Measurements from ENCODE around the gene DNAAF9.
"Not testable (repeated sequence)": the region's sequence is repeated elsewhere in the genome, so short reads cannot be mapped to it uniquely, and the experiment has no call there.

DNAAF9 gene

GRCh38 chr20:3432844-3433243, 25.4 kb upstream of the DNAAF9 start:
- Histone ChIP-seq H3K27me3 (ENCODE audit: insufficient read depth, low read depth, severe bottlenecking) (no peaks in the 10 kb centered on the region), H3K9me3 (ENCODE audit: severe bottlenecking) (no peaks in the 10 kb centered on the region), H3K4me3 (ENCODE audit: low read depth, low read length) (no peak overlapping the region), H3K36me3 (no peaks in the 10 kb centered on the region), H3K27ac (no peak overlapping the region)
- no peak for DNase-seq
- TF ChIP-seq CTCF (IDR thresholded peaks at IDR 0.05; ENCODE audit: low read depth, low read length): no peak

GRCh38 chr20:3431109-3431508, 23.6 kb upstream of the DNAAF9 start:
- no peak for DNase-seq
- TF ChIP-seq CTCF (IDR thresholded peaks at IDR 0.05; ENCODE audit: low read depth, low read length): no peak
- Histone ChIP-seq H3K27me3 (ENCODE audit: insufficient read depth, low read depth, severe bottlenecking) (no peaks in the 10 kb centered on the region), H3K27ac (no peak overlapping the region), H3K4me3 (ENCODE audit: low read depth, low read length) (no peak overlapping the region), H3K9me3 (ENCODE audit: severe bottlenecking) (no peaks in the 10 kb centered on the region), H3K36me3 (no peaks in the 10 kb centered on the region)

GRCh38 chr20:3430376-3431069, 23.1 kb upstream of the DNAAF9 start:
- H3K36me3 ChIP-seq: no peaks in the 10 kb centered on the region
- no peaks in the 10 kb centered on the region for H3K27me3 ChIP-seq (ENCODE audit: insufficient read depth, low read depth, severe bottlenecking)
- DNase-seq: no peak
- H3K27ac ChIP-seq: no peak overlapping the region
- TF ChIP-seq CTCF (IDR thresholded peaks at IDR 0.05; ENCODE audit: low read depth, low read length): no peak
- H3K4me3 ChIP-seq (ENCODE audit: low read depth, low read length): no peak overlapping the region
- no peaks in the 10 kb centered on the region for H3K9me3 ChIP-seq (ENCODE audit: severe bottlenecking)

DNA sequence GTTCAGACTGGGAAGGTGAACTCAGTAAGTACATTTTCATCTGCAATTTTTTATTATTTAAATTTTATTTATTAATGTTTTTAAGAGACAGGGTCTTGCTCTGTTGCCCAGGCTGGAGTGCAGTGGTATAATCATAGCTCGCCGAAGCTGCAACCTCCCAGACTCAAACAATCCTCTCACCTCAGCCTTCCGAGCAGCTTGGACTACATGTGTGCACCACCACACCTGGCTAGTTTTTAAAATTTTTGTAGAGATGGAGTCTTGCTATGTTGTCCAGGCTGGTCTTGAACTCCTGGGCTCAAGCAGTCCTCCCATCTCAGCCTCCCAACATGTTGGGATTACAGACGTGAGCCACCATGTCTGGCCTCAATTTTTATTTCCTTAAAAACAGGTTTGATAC, 19.3 kb upstream of the DNAAF9 start:
- not testable (repeated sequence) for H3K9me3 ChIP-seq (ENCODE audit: severe bottlenecking); H3K36me3 ChIP-seq; H3K27me3 ChIP-seq (ENCODE audit: insufficient read depth, low read depth, severe bottlenecking); DNase-seq; H3K4me3 ChIP-seq (ENCODE audit: low read depth, low read length); H3K27ac ChIP-seq

- DNase-seq: peak; percentile 67
- H3K9me3 ChIP-seq (ENCODE audit: severe bottlenecking): no peaks in the 10 kb centered on the region
- H3K36me3 ChIP-seq: no peaks in the 10 kb centered on the region
- TF ChIP-seq CTCF (IDR thresholded peaks at IDR 0.05; ENCODE audit: low read depth, low read length): no peak
- no peak overlapping the region for H3K4me3 ChIP-seq (ENCODE audit: low read depth, low read length)
- H3K27me3 ChIP-seq (ENCODE audit: insufficient read depth, low read depth, severe bottlenecking): no peaks in the 10 kb centered on the region
- H3K27ac ChIP-seq: peak overlapping the region; percentile 72
Observed at GRCh38 chr20:3423126-3423525, 15.7 kb upstream of the DNAAF9 start.

DNA sequence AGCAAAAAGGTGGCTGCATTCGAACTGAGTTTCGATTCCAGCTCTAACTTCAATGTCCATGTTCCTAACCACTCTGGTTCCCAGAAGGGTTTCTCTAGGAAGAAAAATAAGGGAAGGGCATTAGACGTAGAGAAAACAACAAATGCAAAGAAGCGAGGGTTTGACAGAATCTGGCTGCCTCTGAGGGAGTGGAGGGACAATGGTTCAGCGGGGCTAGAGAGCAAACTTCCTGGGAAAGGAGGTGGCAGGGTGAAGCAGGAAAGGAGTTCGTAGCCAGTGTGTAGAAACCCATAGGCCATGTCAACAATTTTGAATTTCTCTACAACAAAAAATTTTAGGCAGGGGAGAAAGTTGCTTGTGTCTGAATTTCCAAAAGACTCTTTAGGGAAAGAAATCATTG, 14.5 kb upstream of the DNAAF9 start:
- Histone ChIP-seq H3K4me3 (ENCODE audit: low read depth, low read length) (no peak overlapping the region), H3K36me3 (no peaks in the 10 kb centered on the region), H3K27ac (no peak overlapping the region), H3K9me3 (ENCODE audit: severe bottlenecking) (no peaks in the 10 kb centered on the region), H3K27me3 (ENCODE audit: insufficient read depth, low read depth, severe bottlenecking) (no peaks in the 10 kb centered on the region)
- TF ChIP-seq CTCF (IDR thresholded peaks at IDR 0.05; ENCODE audit: low read depth, low read length): no peak
- no peak for DNase-seq
